Left lobe of liver (tissue), 2 donors: Measurements from ENCODE around the gene COX19. TPM values are rescaled to one million over a fixed set of nuclear protein-coding genes. Genes with fewer than 3 reads are reported as not detected.

Experiments used
- ATAC-seq: fragments of 200-7000 bp; cut with Tn5 transposase; one replicate; pipeline ENCODE4 v1.9.1; 2020; ENCODE audit warnings: mild to moderate bottlenecking, moderate library complexity
- DNase-seq: peaks from one replicate; pipeline ENCODE4 v3.0.0-alpha.2; 2020; ENCODE audit warnings: low spot score
- total RNA-seq: library from RNA; stranded (reverse); gene quantifications from one replicate; pipeline ENCODE4 v1.2.1, GENCODE V29; 2021
- donor health status: DM: no; HTN: no; CAD: no; lungs with moderate emphysema.
- donor health status: DM: no; HTN: yes; CAD: no.

COX19 gene
- total RNA-seq, 1 donor from 2014 or later, result 5.2 TPM

GRCh38 chr7:979886-980571 is 4.7 kb upstream of the COX19 start:
- DNase-seq, result no peak
- ATAC-seq, result no peak

- no peak for DNase-seq
- no peak for ATAC-seq
Observed at GRCh38 chr7:979151-979550, 3.8 kb upstream of the COX19 start.

GRCh38 chr7:978416-979091 is 3.2 kb upstream of the COX19 start:
- ATAC-seq (no peak), DNase-seq (no peak)

GRCh38 chr7:978049-978346 is 2.6 kb upstream of the COX19 start:
- no peak for ATAC-seq
- DNase-seq, result no peak

- DNase-seq (peak; percentile 83), ATAC-seq (peak; percentile 72)
Observed at GRCh38 chr7:977326-978048, 2.1 kb upstream of the COX19 start.

- DNase-seq (peak; percentile 73), ATAC-seq (peak; percentile 48)
Observed at GRCh38 chr7:976901-977325, 1.6 kb upstream of the COX19 start.

GRCh38 chr7:975702-976473 is 539 bp upstream of the COX19 start:
- DNase-seq (no peak), ATAC-seq (no peak)

GRCh38 chr7:974172-974571 is 1.2 kb downstream of the COX19 start:
- DNase-seq (no peak), ATAC-seq (no peak)

- DNase-seq (no peak), ATAC-seq (no peak)
Observed at GRCh38 chr7:973312-973711, 2.0 kb downstream of the COX19 start.

GRCh38 chr7:972676-973309 is 2.6 kb downstream of the COX19 start:
- ATAC-seq (no peak), DNase-seq (no peak)

- no peak for ATAC-seq
- no peak for DNase-seq
Observed at GRCh38 chr7:972110-972509, 3.2 kb downstream of the COX19 start.

- no peak for ATAC-seq
Observed at GRCh38 chr7:970744-971143, 4.6 kb downstream of the COX19 start.

GRCh38 chr7:969403-969802 is 5.9 kb downstream of the COX19 start:
- ATAC-seq, result no peak
- DNase-seq, result no peak

More at GRCh38 chr7:970744-971143, 4.6 kb downstream of the COX19 start:
- no peak for DNase-seq

GRCh38 chr7:968205-969105 is 6.9 kb downstream of the COX19 start:
- DNase-seq (no peak), ATAC-seq (no peak)

GRCh38 chr7:967361-968082 is 7.8 kb downstream of the COX19 start:
- no peak for DNase-seq
- no peak for ATAC-seq

GRCh38 chr7:966291-967069 is 8.9 kb downstream of the COX19 start:
- DNase-seq, result no peak
- no peak for ATAC-seq

GRCh38 chr7:964401-965231 is 10.7 kb downstream of the COX19 start:
- ATAC-seq (peak; percentile 43), DNase-seq (no peak)
